NCI-H1436 (cell line): ENCODE data around the gene FAM241B.

Experiments
- DNase-seq: peaks from one replicate; lab custom pipeline; 2025; lab: John Stamatoyannopoulos, UW

The FAM241B gene

GRCh38 chr10:69634759-69635425 lies 4.8 kb downstream of the FAM241B start:
- no peak for DNase-seq

GRCh38 chr10:69635428-69636272 lies 5.6 kb downstream of the FAM241B start:
- no peak for DNase-seq

- no peak for DNase-seq
These were observed 6.2 kb downstream of the FAM241B start for GRCh38 chr10:69636273-69636575.

GRCh38 chr10:69636626-69637605 lies 6.9 kb downstream of the FAM241B start:
- no peak for DNase-seq

GRCh38 chr10:69638642-69639041 lies 8.6 kb downstream of the FAM241B start:
- DNase-seq: no peak

- DNase-seq: peak; percentile 52
These were observed 9.5 kb downstream of the FAM241B start for GRCh38 chr10:69639291-69640195.

- no peak for DNase-seq
These were observed 10.3 kb downstream of the FAM241B start for GRCh38 chr10:69640196-69640980.

GRCh38 chr10:69641261-69641980 lies 11.4 kb downstream of the FAM241B start:
- DNase-seq: no peak

GRCh38 chr10:69642747-69643146 lies 12.7 kb downstream of the FAM241B start:
- no peak for DNase-seq

- no peak for DNase-seq
These were observed 14.0 kb downstream of the FAM241B start for GRCh38 chr10:69643779-69644657.

GRCh38 chr10:69644658-69645295 lies 14.7 kb downstream of the FAM241B start:
- DNase-seq: peak; percentile 59

- no peak for DNase-seq
These were observed 15.5 kb downstream of the FAM241B start for GRCh38 chr10:69645296-69646184.

GRCh38 chr10:69646185-69647060 lies 16.4 kb downstream of the FAM241B start:
- no peak for DNase-seq

GRCh38 chr10:69647126-69647525 lies 17.1 kb downstream of the FAM241B start:
- no peak for DNase-seq

- DNase-seq: no peak
These were observed 17.8 kb downstream of the FAM241B start for GRCh38 chr10:69647819-69648218.

- no peak for DNase-seq
These were observed 18.4 kb downstream of the FAM241B start for GRCh38 chr10:69648461-69648860.
